HEK293T (cell line): Measurements from ENCODE around the gene MIX23.
"Not testable (repeated sequence)": the region's sequence is repeated elsewhere in the genome, so short reads cannot be mapped to it uniquely, and the experiment has no call there.

Experiments
- CTCF ChIA-PET: fragments of 350-600 bp; formaldehyde crosslinking; extraction: SDS; loops from one replicate; lab custom pipeline; 2021; ENCODE audit warnings: antibody characterized with exemption, inconsistent platforms; lab: Yijun Ruan, JAX
- POLR2A ChIA-PET: fragments of 350-600 bp; formaldehyde crosslinking; extraction: SDS; loops from one replicate; lab custom pipeline; 2020; ENCODE audit warnings: antibody characterized with exemption, inconsistent platforms; lab: Yijun Ruan, JAX
- DNase-seq: peaks from one replicate; pipeline ENCODE4 v3.0.0; 2012; ENCODE audit warnings: mixed read lengths; ENCODE audit errors: extremely low spot score
- ARNT ChIP-seq: fragments of 450-650 bp; IDR thresholded peaks from 2 replicates; pipeline ENCODE4 v1.6.1; 2017; ENCODE audit warnings: mild to moderate bottlenecking
- BHLHE40 ChIP-seq: fragments of 450-650 bp; IDR thresholded peaks from 2 replicates; pipeline ENCODE4 v1.6.1; 2016; ENCODE audit warnings: mild to moderate bottlenecking, moderate library complexity, borderline replicate concordance
- CTBP1 ChIP-seq: fragments of 450-650 bp; IDR thresholded peaks from 2 replicates; pipeline ENCODE4 v1.6.1; 2016; ENCODE audit warnings: borderline replicate concordance
- ELF4 ChIP-seq: fragments of 450-650 bp; IDR thresholded peaks from 2 replicates; pipeline ENCODE4 v1.6.1; 2017; ENCODE audit warnings: antibody characterized with exemption
- FOXA1 ChIP-seq: fragments of 450-650 bp; IDR thresholded peaks from 2 replicates; pipeline ENCODE4 v1.6.1; 2016; ENCODE audit warnings: mild to moderate bottlenecking
- FOXK2 ChIP-seq: fragments of 450-650 bp; IDR thresholded peaks from 2 replicates; pipeline ENCODE4 v1.6.1; 2016; ENCODE audit warnings: mild to moderate bottlenecking
- FOXM1 ChIP-seq: fragments of 450-650 bp; IDR thresholded peaks from 2 replicates; pipeline ENCODE4 v1.6.1; 2017; ENCODE audit warnings: mild to moderate bottlenecking, borderline replicate concordance
- HDGF ChIP-seq: fragments of 450-650 bp; IDR thresholded peaks from 2 replicates; pipeline ENCODE4 v1.6.1; 2017; ENCODE audit warnings: antibody characterized with exemption, borderline replicate concordance
- L3MBTL2 ChIP-seq: fragments of 450-650 bp; conservative IDR thresholded peaks from 2 replicates; pipeline ENCODE4 v1.6.1; 2016; ENCODE audit warnings: mild to moderate bottlenecking
- LEF1 ChIP-seq: fragments of 450-650 bp; IDR thresholded peaks from 2 replicates; pipeline ENCODE4 v1.6.1; 2017; ENCODE audit warnings: mild to moderate bottlenecking, borderline replicate concordance
- NFRKB ChIP-seq: fragments of 450-650 bp; IDR thresholded peaks from 2 replicates; pipeline ENCODE4 v1.6.1; 2016; ENCODE audit warnings: mild to moderate bottlenecking, moderate library complexity
- PKNOX1 ChIP-seq: fragments of 450-650 bp; IDR thresholded peaks from 2 replicates; pipeline ENCODE4 v1.6.1; 2016
- SP1 ChIP-seq: fragments of 450-650 bp; IDR thresholded peaks from 2 replicates; pipeline ENCODE4 v1.6.1; 2017
- SUZ12 ChIP-seq: fragments of 450-650 bp; IDR thresholded peaks from 2 replicates; pipeline ENCODE4 v1.6.1; 2016; ENCODE audit warnings: mild to moderate bottlenecking
- TARDBP ChIP-seq: fragments of 450-650 bp; IDR thresholded peaks from 2 replicates; pipeline ENCODE4 v1.6.1; 2016
- ZNF384 ChIP-seq: fragments of 450-650 bp; IDR thresholded peaks from 2 replicates; pipeline ENCODE4 v1.6.1; 2016

The MIX23 gene

GRCh38 chr3:122374034-122374433 is 9.0 kb downstream of the MIX23 start:
- ChIA-PET CTCF (no interaction called here), POLR2A (no interaction called here)
- TF ChIP-seq LEF1 (no peak), FOXM1 (no peak), ZNF384 (no peak), BHLHE40 (no peak), HDGF (no peak), ELF4 (no peak), PKNOX1 (no peak), CTBP1 (no peak), SUZ12 (no peak), FOXA1 (no peak), L3MBTL2 (no peak), NFRKB (no peak), FOXK2 (no peak), SP1 (no peak), TARDBP (no peak), ARNT (no peak)
- no peak for DNase-seq

GRCh38 chr3:122366379-122366749 is 16.7 kb downstream of the MIX23 start:
- no peak for DNase-seq
- POLR2A ChIA-PET, result no interaction called here

GRCh38 chr3:122365582-122366378 is 17.3 kb downstream of the MIX23 start:
- POLR2A ChIA-PET, DNase-seq: not testable (repeated sequence)
- CTCF ChIA-PET, result interaction anchor here (0.6 kb wide), 1 partner anchor 589 kb away, joined by 4 read pairs; no protein-coding TSS in a partner anchor

More at GRCh38 chr3:122366379-122366749, 16.7 kb downstream of the MIX23 start:
- TF ChIP-seq FOXK2 (no peak), LEF1 (no peak), SP1 (no peak), ARNT (no peak), CTBP1 (no peak), NFRKB (no peak), FOXM1 (no peak), PKNOX1 (no peak), SUZ12 (no peak), BHLHE40 (no peak), HDGF (no peak), ELF4 (no peak), FOXA1 (no peak), ZNF384 (no peak), TARDBP (no peak), L3MBTL2 (no peak)
- CTCF ChIA-PET, result interaction anchor here (0.6 kb wide), 1 partner anchor 589 kb away, joined by 4 read pairs; no protein-coding TSS in a partner anchor

- CTCF ChIA-PET, result interaction anchor here (1.2 kb wide), 1 partner anchor 19 kb away, joined by 3 read pairs; the partner anchor contains the start of gene FAM162A
- no peak for DNase-seq
- no peak for TF ChIP-seq ARNT
- TF ChIP-seq ZNF384, result no peak
- no peak for TF ChIP-seq L3MBTL2
- TF ChIP-seq SP1, result no peak
- no peak for TF ChIP-seq NFRKB
- no peak for TF ChIP-seq FOXA1
- no peak for TF ChIP-seq PKNOX1
- no peak for TF ChIP-seq CTBP1
- no peak for TF ChIP-seq FOXK2
- TF ChIP-seq LEF1, result no peak
- TF ChIP-seq TARDBP, result no peak
- POLR2A ChIA-PET, result no interaction called here
Observed at GRCh38 chr3:122365073-122365472, 18.0 kb downstream of the MIX23 start.

GRCh38 chr3:122364490-122364889 is 18.5 kb downstream of the MIX23 start:
- DNase-seq, result no peak
- POLR2A ChIA-PET, result no interaction called here
- TF ChIP-seq SUZ12 (no peak), CTBP1 (no peak), NFRKB (no peak), SP1 (no peak), PKNOX1 (no peak), FOXA1 (no peak), TARDBP (no peak), LEF1 (no peak), ZNF384 (no peak), L3MBTL2 (no peak), ARNT (no peak), HDGF (no peak), FOXM1 (no peak), BHLHE40 (no peak), FOXK2 (no peak), ELF4 (no peak)
- CTCF ChIA-PET, result interaction anchor here (1.2 kb wide), 1 partner anchor 20 kb away, joined by 3 read pairs; the partner anchor contains the start of gene FAM162A
